Ishikawa (cell line): ENCODE results near the gene LIMD2.

Experiments used
- EGR1 ChIP-seq: IDR thresholded peaks from 2 replicates; pipeline ENCODE4 v1.6.1; 2012
- FOXM1 ChIP-seq: IDR thresholded peaks from 2 replicates; pipeline ENCODE4 v1.6.1; 2012; ENCODE audit warnings: low read depth, borderline replicate concordance
- RAD21 ChIP-seq: IDR thresholded peaks from 2 replicates; pipeline ENCODE4 v1.6.1; 2012; ENCODE audit warnings: low read depth
- YY1 ChIP-seq: IDR thresholded peaks from 2 replicates; pipeline ENCODE4 v1.6.1; 2012; ENCODE audit warnings: low read depth
- ZBTB7A ChIP-seq: IDR thresholded peaks from 2 replicates; pipeline ENCODE4 v1.6.1; 2012; ENCODE audit warnings: low read depth

DNA sequence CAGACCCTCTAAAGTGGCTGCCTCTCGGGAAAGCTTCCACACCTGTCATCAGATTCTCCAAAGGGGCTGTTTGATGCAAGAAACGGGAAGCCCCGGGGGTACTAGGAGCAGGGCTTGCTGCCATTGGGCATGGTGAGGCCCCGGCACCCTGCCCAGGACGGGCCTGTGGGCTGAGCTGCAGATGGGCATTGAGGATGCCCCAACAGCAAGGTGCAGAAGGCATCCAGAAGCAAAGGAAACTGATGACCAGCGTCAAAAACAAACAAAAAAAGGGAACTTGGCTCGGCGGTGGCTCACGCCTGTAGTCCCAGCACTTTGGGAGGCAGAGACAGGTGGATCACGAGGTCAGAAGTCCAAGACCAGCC lies 1.5 kb upstream of the LIMD2 start:
- TF ChIP-seq RAD21 (no peak), YY1 (no peak), ZBTB7A (no peak), FOXM1 (no peak), EGR1 (no peak)
